ENCODE data around the gene TCF7L1.
A peak's percentile ranks its signal among the peaks of the same experiment; 100 is the strongest.

TCF7L1 gene

DNA sequence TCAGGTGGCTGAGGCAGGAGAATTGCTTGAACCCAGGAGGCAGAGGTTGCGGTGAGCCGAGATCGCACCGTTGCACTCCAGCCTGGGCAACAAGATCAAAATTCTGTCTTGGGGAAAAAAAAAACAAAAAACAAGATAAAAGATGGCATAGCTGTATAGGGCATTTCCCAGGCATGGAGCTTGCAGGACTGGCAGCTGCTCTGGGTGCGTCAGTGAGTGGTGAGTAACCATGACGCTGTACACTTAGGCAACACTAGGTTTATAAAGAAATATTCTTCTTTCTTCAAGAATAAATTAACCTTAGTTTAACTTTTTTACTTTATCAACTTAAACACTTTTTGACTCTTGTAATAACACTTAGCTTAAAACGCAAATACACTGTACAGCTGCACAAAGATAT is 179.2 kb downstream of the TCF7L1 start:
- no peak for TF ChIP-seq TCF12 (IDR thresholded peaks at IDR 0.05; ENCODE audit: low read depth)
- no peak for TF ChIP-seq TAF1 (IDR thresholded peaks at IDR 0.05; ENCODE audit: low read depth)
- TF ChIP-seq TEAD4 (IDR thresholded peaks at IDR 0.05), result no peak
- no peak for TF ChIP-seq NFIC (IDR thresholded peaks at IDR 0.05)
- TF ChIP-seq, protein P1, sequence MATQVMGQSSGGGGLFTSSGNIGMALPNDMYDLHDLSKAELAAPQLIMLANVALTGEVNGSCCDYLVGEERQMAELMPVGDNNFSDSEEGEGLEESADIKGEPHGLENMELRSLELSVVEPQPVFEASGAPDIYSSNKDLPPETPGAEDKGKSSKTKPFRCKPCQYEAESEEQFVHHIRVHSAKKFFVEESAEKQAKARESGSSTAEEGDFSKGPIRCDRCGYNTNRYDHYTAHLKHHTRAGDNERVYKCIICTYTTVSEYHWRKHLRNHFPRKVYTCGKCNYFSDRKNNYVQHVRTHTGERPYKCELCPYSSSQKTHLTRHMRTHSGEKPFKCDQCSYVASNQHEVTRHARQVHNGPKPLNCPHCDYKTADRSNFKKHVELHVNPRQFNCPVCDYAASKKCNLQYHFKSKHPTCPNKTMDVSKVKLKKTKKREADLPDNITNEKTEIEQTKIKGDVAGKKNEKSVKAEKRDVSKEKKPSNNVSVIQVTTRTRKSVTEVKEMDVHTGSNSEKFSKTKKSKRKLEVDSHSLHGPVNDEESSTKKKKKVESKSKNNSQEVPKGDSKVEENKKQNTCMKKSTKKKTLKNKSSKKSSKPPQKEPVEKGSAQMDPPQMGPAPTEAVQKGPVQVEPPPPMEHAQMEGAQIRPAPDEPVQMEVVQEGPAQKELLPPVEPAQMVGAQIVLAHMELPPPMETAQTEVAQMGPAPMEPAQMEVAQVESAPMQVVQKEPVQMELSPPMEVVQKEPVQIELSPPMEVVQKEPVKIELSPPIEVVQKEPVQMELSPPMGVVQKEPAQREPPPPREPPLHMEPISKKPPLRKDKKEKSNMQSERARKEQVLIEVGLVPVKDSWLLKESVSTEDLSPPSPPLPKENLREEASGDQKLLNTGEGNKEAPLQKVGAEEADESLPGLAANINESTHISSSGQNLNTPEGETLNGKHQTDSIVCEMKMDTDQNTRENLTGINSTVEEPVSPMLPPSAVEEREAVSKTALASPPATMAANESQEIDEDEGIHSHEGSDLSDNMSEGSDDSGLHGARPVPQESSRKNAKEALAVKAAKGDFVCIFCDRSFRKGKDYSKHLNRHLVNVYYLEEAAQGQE (IDR thresholded peaks at IDR 0.05; ENCODE audit: low read depth), result no peak
- TF ChIP-seq ZBTB7A (IDR thresholded peaks at IDR 0.05; ENCODE audit: low read depth), result no peak
- no peak for TF ChIP-seq EGR1 (IDR thresholded peaks at IDR 0.05)
- TF ChIP-seq, protein P2, sequence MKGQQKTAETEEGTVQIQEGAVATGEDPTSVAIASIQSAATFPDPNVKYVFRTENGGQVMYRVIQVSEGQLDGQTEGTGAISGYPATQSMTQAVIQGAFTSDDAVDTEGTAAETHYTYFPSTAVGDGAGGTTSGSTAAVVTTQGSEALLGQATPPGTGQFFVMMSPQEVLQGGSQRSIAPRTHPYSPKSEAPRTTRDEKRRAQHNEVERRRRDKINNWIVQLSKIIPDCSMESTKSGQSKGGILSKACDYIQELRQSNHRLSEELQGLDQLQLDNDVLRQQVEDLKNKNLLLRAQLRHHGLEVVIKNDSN (IDR thresholded peaks at IDR 0.05), result no peak
- TF ChIP-seq EP300 (IDR thresholded peaks at IDR 0.05; ENCODE audit: borderline replicate concordance), result no peak
- TF ChIP-seq RAD21 (IDR thresholded peaks at IDR 0.05; ENCODE audit: low read depth), result no peak
- no peak for TF ChIP-seq CREB1 (IDR thresholded peaks at IDR 0.05; ENCODE audit: low read depth)
- TF ChIP-seq, protein P3, sequence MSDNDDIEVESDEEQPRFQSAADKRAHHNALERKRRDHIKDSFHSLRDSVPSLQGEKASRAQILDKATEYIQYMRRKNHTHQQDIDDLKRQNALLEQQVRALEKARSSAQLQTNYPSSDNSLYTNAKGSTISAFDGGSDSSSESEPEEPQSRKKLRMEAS (IDR thresholded peaks at IDR 0.05), result no peak
- no peak for TF ChIP-seq CEBPB (IDR thresholded peaks at IDR 0.05)
- no peak for TF ChIP-seq FOXM1 (IDR thresholded peaks at IDR 0.05; ENCODE audit: borderline replicate concordance, low read depth)
- TF ChIP-seq YY1 (IDR thresholded peaks at IDR 0.05; ENCODE audit: low read depth), result no peak

DNA sequence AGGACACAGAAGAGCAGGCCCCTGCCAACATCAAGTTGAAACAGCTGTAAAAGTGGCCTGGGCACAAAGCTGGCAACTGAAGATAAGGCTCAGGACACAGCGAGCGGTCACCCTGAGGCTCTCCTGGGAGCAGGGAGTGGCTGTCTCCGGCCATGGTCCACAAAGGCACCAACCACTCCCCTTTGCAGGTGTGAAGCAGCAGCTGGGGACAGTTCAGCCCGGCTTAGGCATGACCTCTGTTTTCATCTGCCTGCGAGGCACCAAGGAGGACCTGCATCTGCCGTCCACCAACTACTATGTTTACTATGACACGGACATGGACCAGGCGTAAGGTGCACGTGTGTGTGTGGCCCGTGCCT is 181.7 kb downstream of the TCF7L1 start:
- TF ChIP-seq, protein P2 (IDR thresholded peaks at IDR 0.05), result no peak
- no peak for TF ChIP-seq NFIC (IDR thresholded peaks at IDR 0.05)
- TF ChIP-seq EP300 (IDR thresholded peaks at IDR 0.05; ENCODE audit: borderline replicate concordance), result no peak
- TF ChIP-seq TEAD4 (IDR thresholded peaks at IDR 0.05), result no peak
- no peak for TF ChIP-seq FOXM1 (IDR thresholded peaks at IDR 0.05; ENCODE audit: borderline replicate concordance, low read depth)
- TF ChIP-seq TCF12 (IDR thresholded peaks at IDR 0.05; ENCODE audit: low read depth), result no peak
- TF ChIP-seq CREB1 (IDR thresholded peaks at IDR 0.05; ENCODE audit: low read depth), result no peak
- no peak for TF ChIP-seq RAD21 (IDR thresholded peaks at IDR 0.05; ENCODE audit: low read depth)
- no peak for TF ChIP-seq YY1 (IDR thresholded peaks at IDR 0.05; ENCODE audit: low read depth)
- no peak for TF ChIP-seq EGR1 (IDR thresholded peaks at IDR 0.05)
- no peak for TF ChIP-seq CEBPB (IDR thresholded peaks at IDR 0.05)
- TF ChIP-seq, protein P3 (IDR thresholded peaks at IDR 0.05), result no peak
- TF ChIP-seq TAF1 (IDR thresholded peaks at IDR 0.05; ENCODE audit: low read depth), result no peak
- TF ChIP-seq ZBTB7A (IDR thresholded peaks at IDR 0.05; ENCODE audit: low read depth), result no peak
- TF ChIP-seq, protein P1 (IDR thresholded peaks at IDR 0.05; ENCODE audit: low read depth), result no peak

DNA sequence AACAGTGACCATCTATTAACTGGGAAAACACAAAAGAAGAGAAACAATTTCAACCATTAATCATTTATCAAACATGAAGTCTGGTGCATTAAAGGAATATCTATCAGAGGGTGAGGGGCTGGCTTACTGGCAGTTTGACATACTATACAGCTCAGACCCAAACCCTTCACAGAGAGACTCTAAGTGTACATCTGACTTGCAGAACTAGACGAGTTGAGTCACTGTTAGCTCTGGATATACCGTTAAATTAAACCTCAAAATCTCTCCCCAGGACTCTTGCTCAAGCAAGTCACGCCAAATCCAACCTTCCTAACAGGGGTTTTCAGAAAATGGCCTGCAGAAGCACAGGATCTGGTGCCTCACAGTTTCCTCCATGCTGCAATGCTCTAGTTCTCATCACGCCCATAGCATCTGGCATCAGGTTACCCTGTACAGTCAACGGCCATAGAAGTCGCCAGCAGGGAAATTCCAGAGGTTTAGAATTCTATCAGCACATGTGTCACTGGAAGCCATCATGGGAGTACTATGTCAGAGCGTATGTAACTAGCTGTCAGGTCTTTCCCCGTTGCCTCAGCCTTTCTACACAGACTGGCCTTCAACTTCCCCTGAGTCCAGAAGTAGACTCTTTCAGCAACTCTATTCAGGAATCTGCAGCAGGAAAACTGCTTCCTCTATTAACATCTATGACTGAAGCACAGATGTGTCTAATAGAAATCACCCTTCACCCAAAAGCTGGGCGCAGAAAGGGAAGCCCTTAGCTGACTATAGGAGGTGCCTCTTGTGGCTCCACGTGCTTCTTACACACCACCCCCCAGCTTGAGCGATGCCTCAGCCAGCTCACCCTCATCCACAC is 185.3 kb downstream of the TCF7L1 start:
- no peak for TF ChIP-seq TCF12 (IDR thresholded peaks at IDR 0.05; ENCODE audit: low read depth)
- peak; percentile 50; the same call in 1 of the 2 replicates for TF ChIP-seq YY1 (IDR thresholded peaks at IDR 0.05; ENCODE audit: low read depth)
- TF ChIP-seq, protein P3 (IDR thresholded peaks at IDR 0.05), result peak; percentile 56; the same call in 1 of the 2 replicates
- no peak for TF ChIP-seq TAF1 (IDR thresholded peaks at IDR 0.05; ENCODE audit: low read depth)
- no peak for TF ChIP-seq ZBTB7A (IDR thresholded peaks at IDR 0.05; ENCODE audit: low read depth)
- TF ChIP-seq, protein P2 (IDR thresholded peaks at IDR 0.05), result no peak

DNA sequence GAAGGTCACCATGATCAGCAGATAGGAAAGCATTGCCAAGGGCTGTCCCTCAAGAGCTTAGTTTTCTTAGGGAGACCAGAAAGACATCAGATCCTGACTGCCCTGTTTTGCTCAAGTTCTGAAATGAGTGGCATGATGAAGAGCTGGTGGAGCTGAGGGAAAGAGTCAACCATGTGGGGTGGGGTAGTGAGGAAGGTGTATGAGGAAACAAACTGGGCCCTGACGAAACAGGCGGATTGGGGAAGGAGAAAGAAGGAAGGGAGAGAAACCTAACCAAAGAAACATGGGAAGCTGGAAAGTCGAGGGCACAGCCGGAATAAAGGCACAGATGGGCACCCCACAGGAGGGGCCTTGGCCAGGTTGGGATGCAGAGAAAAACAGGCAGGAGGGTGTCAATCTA is 186.6 kb downstream of the TCF7L1 start:
- TF ChIP-seq TEAD4 (IDR thresholded peaks at IDR 0.05), result no peak
- no peak for TF ChIP-seq CREB1 (IDR thresholded peaks at IDR 0.05; ENCODE audit: low read depth)
- TF ChIP-seq, protein P3 (IDR thresholded peaks at IDR 0.05), result no peak
- TF ChIP-seq, protein P2 (IDR thresholded peaks at IDR 0.05), result no peak
- TF ChIP-seq CEBPB (IDR thresholded peaks at IDR 0.05), result no peak
- TF ChIP-seq NFIC (IDR thresholded peaks at IDR 0.05), result no peak
- no peak for TF ChIP-seq TCF12 (IDR thresholded peaks at IDR 0.05; ENCODE audit: low read depth)
- TF ChIP-seq, protein P1 (IDR thresholded peaks at IDR 0.05; ENCODE audit: low read depth), result no peak
- no peak for TF ChIP-seq FOXM1 (IDR thresholded peaks at IDR 0.05; ENCODE audit: borderline replicate concordance, low read depth)
- no peak for TF ChIP-seq ZBTB7A (IDR thresholded peaks at IDR 0.05; ENCODE audit: low read depth)
- TF ChIP-seq EGR1 (IDR thresholded peaks at IDR 0.05), result no peak
- no peak for TF ChIP-seq EP300 (IDR thresholded peaks at IDR 0.05; ENCODE audit: borderline replicate concordance)
- TF ChIP-seq YY1 (IDR thresholded peaks at IDR 0.05; ENCODE audit: low read depth), result no peak
- no peak for TF ChIP-seq TAF1 (IDR thresholded peaks at IDR 0.05; ENCODE audit: low read depth)
- TF ChIP-seq RAD21 (IDR thresholded peaks at IDR 0.05; ENCODE audit: low read depth), result no peak
